ENCODE measurements around the gene OR10V1.

OR10V1 gene, protein sequence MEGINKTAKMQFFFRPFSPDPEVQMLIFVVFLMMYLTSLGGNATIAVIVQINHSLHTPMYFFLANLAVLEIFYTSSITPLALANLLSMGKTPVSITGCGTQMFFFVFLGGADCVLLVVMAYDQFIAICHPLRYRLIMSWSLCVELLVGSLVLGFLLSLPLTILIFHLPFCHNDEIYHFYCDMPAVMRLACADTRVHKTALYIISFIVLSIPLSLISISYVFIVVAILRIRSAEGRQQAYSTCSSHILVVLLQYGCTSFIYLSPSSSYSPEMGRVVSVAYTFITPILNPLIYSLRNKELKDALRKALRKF

DNA sequence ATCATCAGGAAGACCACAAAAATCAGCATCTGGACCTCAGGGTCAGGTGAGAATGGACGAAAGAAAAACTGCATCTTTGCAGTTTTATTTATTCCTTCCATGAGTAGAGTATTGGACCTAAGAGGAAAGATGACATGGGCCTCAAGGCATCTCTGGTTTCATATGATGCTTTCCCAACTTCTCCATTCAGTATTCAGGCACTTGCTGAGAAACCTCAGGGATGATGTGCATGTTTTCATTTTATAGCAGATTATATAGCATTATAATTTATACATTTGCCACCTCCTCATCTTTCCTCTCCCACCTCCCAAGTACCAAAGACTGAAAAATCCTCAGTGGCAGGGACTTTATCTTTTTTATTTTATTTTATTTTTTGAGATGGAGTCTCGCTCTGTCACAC lies at the start of gene OR10V1:
TSS of gene OR10V1 (minus strand) at position 101 of the 400 bp plus-strand sequence. CDS start at position 101, 0 bp downstream.
- DNase-seq (ENCODE audit: low read depth in 2 of 2) = no peak

DNA sequence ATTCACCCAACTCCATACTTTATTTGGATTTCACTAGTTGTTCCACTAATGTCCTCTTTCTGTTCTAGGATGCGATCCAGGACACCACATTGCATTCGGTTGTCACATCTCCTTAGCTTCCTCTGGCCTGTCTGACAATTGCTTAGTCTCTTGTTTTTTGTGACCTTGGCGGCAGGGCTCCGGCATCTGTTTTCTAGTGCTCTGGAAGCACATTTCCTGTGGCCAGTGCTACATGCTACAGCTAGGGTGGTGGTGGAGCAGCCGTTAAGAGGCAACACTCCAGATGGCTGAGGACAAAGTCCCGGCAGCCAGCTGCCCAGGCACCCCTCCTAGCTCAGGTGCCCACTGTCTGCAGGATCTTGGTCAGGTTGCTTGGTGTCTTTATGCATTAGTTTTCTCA lies 48.3 kb upstream of the OR10V1 start:
- no peak for DNase-seq (ENCODE audit: low read depth in 2 of 2)

DNA sequence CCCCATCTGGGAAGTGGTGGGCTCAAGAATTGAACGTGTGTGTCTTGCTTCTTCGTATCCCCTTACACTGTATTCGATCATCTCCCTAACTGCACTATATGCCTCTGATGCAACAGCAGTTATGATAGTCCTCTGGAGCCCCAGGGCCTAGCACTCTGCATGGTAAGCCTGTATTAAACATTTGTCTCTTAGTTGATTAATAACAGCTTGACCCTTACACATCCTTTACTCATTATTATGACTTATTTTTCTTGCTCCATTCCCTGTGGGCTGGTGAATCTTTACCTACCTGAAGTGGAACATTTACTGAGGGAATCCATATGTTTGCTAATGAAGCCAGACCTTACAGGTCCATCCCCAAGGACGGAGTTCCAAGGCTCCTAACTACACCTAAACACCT lies 47.1 kb upstream of the OR10V1 start:
- DNase-seq (ENCODE audit: low read depth in 2 of 2) = no peak

DNA sequence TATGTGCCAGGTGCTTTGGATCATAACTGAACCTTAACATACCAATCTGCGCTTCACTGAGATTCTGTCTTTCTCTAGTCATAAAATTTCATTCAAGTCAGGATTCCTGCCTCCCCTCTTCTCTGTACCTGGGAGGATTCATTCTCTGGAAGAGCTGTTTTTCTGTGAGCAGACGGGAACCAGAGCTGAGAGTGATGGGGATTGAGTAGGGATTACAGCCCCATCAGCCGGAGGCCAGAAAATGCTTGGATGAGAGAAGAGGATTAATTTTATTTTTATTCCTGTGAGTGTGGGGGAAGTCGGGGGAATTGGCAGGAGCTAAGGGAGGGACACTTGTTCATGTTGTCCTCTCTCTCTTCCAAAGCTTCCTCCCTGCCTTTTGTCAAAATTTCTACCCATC lies 46.3 kb upstream of the OR10V1 start:
- no peak for DNase-seq (ENCODE audit: low read depth in 2 of 2)

DNA sequence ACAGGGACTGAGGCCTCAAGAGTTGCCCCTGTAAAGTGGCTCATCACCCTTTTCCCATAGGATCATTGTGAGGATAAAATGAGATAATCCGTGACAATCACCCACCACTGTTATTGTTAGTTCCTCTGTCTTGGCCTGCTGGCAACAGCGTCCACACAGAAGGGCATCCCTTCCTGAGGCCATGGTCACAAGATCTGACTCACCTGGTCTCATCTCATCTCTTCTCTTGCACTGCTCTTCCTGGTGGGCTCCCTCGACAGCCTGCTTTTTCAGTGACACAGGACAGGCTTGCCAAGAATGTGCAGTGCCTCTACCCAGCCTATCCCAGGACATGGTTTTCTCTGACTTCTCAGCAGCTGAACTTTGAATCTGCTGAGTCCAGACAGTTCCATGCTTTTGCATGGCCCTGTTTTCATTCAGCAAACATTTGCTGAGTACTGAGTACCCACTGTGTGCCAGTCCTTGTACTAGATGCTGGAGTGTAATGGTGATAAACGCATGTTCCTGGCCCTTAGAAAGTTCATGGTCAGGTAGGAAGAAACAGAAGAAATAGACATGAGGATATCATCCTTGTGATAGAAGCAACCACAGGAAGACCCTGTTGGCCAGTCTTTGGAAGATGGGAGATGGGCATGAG lies 44.9 kb upstream of the OR10V1 start:
- DNase-seq (ENCODE audit: low read depth in 2 of 2) = no peak

DNA sequence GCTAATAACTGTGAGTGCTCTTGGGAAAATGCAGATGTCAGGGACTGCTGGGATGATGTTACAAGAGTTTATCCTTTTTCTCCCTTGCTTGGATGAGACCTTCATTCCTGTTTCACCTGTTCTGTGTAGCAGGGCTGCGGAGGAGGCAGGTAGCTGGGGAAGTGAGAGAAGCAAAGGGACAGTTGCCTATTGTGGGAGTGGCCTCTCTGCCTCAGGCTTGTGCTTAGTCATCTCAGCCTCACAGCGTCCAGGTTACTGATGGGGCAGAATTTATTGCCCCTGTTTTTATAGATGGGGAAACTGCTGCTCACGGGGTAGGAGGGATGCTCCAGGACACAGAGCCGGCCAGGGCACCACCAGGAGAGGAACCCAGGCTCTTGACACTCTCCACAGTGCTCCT lies 43.2 kb upstream of the OR10V1 start:
- no peak for DNase-seq (ENCODE audit: low read depth in 2 of 2)

DNA sequence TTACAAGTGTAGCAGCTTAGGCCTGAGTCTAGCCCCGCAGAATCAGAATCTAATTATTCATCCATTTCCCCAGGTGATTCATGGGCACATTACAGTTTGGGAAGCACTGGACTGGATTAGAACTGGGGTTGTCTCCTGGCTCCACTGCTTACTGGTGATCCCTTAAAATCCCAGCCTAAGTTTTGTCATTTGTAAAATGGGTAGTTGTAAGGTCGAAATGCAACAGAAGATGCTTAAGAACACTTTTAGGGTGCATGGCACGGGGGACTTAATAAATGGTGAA lies 42.9 kb upstream of the OR10V1 start:
- no peak for DNase-seq (ENCODE audit: low read depth in 2 of 2)

DNA sequence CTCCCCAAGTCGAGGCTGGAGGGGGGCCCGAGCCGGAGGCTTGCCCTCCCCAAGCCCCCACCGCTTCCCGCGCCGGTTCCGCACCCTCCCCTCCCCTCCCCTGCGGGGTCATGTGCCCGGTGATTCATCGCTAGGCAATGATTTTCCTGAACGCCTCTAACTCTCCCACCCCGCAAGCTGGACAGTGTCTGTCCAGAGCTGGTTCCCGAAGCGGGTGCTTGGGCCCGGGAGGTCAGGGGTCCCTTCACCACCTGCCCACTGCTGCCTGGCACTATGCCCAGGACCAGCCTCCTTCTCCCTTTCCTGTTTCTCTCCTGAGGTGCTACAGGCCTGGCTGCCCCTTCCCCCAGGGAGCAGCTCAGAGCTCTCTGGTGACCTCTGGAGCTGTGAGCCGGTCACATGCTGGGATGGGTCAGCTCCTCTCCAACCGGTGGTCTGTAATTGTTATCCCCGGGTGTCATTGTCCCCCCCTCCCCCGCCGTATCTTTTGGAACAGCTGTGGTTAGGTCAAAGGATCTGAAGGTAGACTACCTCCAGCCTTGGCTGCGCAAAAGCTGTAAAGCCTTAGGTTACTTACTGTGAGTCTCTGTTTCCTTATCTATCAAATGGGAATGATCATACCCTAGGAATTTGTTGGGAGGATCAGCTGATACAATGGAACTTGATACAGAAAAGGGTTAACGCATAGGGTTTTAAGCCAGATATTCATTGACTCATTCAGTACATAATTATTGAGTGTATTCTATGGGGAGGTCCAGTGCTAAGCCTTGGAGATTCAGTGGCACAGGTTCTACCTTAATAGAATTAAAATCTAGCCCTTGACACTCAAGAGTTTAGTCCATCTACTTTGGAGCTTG lies 42.3 kb upstream of the OR10V1 start:
- no peak for DNase-seq (ENCODE audit: low read depth in 2 of 2)

DNA sequence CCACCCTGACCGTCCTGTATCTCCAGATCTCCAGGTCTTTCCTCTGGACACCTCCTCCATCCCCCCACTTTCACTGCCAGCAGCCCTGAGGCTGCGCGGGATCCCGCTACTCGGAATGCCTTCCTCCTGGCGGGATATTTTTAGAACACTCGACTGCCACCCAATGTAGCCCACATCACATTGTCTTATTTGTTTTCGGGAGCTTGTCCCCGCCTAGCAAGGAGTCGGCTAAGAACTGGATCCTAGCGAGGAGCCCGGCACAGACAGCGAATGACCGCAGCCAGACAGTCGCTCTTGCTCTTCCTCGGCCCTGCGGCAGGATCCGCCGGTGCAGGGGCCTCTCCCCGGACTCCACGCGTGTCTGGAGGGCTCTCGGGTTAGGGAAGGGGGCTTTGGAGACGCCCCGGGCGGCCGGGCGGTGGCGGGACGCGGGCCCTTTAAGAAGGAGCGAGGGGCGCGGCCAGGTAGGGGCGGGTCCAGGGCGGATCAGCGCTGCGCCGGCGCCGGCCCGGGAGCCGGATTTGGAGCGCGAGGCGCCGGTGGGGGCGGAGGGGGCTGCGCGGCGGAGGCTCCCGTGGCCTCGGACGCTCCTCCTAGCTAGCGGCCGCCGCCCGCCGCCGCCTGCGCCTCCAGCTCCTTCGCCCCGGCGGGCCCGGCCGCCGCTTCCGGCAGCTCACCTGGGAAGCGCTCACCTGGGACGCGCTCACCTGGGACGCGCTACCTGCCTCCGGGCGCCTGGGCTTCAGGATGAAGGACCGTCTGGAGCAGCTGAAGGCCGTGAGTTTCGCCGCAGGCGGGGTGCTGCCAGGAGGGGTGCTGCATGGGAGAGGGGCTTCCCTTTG lies 41.4 kb upstream of the OR10V1 start, which contains the start of gene STX3:
TSS of gene STX3 (plus strand) at position 518 of the 842 bp plus-strand sequence. CDS start at position 748, 230 bp downstream.
- DNase-seq (ENCODE audit: low read depth in 2 of 2) = peak; percentile 46 to 60

DNA sequence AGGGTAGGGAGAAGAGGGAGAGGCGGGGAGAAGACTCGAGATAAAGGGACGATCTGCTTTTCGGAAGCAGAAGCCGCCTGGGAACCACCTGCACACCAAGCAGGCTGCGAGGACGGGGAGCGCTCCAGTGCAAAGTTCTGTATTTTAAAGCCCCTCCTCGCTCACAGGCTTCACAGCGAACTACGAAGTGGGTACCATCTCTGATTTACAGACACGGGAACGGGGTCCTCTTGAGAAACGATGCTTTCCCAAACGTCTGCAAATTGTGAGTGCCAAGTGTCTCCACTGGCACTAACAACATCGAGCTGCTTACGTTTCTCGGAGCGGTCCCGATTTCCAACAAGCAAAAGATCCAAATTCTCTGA lies 40.8 kb upstream of the OR10V1 start:
- no peak for DNase-seq (ENCODE audit: low read depth in 2 of 2)

DNA sequence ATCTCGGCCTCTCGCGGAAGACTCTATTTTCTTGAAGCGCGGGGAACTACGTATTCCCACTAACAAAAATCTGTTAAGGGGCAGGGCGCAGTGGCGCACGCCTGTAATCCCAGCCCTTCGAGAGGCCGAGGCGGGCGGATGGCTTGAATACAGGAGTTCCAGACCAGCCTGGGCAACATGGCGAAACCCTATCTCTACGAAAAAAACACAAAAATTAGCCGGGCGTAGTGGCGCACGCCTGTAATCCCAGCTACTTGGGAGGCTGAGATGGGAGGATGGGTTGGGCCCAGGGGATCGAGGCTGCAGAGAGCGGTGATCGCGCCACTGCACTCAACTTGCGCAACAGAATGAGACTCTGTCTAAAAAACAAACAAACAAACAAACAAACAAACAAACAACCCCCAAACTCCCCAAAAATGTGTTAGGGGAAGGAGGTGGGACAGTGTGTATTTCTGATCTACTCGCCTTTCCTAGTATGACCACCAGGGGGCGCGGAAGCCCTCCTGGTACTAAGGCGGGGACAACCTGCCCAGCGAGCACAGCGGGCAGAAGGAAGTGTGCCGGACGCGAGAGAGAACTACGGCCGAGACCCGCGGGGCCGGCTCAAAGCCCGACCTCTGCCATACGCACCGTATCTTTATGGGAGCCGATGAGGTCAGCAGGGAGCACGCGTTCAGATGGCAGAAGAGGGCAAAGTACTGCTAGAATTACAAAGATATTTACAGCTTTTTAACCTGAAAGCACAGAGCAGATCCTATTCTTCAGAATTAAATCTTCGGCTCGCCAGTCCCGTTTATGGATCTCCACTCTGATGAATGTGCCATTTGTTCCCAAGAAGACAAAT lies 40.2 kb upstream of the OR10V1 start:
- peak; percentile 78 to 80 for DNase-seq (ENCODE audit: low read depth in 2 of 2)

DNA sequence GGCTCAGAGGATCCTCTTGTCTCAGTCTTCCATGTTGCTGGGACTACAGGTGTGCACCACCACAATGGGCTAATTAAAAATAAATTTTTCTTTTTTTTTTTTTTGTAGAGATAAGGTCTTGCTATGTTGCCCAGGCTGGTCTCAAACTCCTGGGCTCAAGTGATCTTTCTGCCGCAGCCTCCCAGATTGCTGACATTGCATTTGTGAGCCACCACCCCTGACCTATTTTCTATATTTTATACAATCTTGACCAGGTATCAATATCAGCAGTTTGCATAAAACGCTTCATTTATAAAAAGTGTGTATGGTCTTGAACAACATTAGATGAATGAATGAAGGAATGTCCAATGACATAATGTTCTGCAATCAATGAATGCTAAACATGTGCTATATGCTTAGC lies 32.5 kb upstream of the OR10V1 start:
- no peak for DNase-seq (ENCODE audit: low read depth in 2 of 2)

DNA sequence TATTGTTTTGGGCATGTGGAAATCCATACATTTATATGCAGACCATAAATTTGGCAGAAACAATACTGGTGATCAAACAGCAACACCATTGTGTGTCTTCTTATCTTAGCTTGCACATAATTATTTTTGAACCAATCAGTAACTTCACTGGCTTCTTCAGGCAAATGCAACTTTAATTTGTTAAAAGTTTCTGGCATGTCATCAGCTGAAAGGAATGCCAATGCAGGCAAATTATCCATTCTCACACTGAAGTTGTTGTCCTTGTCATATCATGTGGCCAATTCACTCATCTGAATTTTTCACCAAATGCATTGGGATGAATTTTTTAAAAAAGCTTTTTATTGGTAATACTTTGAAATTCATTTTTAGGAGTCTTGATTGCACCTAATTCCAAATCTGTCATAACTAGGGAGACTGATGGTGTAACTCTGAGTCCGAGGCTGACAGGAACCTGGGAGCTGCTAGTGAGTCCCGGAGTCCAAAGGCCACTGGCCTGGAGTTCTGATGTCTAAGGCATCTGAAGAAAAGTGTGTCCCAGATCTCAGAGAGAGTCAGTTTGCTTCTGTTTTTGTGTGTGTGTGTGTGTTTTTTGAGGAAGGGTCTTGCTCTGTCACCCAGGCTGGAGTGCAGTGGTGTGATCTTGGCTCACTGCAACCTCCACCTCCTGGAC lies 17.4 kb upstream of the OR10V1 start:
- DNase-seq (ENCODE audit: low read depth in 2 of 2) = no peak

DNA sequence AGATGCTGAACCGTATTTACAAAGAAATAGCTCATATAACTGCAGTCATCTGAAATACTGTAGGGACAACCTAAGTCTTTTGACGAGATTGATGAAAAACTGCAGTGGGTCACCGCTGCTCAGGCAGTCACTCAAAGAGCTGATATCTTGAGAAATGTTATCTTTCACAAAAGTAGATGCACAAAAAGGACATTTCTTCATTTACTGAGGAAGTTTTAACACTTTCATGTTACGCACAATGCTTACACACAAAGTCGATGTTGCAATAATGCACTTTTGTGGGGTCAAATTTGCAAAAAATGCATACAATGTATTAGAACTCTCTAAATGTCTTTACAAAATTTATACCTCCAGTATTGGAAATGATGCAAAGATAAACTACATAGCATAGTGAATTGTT lies 16.2 kb upstream of the OR10V1 start:
- DNase-seq (ENCODE audit: low read depth in 2 of 2) = no peak

DNA sequence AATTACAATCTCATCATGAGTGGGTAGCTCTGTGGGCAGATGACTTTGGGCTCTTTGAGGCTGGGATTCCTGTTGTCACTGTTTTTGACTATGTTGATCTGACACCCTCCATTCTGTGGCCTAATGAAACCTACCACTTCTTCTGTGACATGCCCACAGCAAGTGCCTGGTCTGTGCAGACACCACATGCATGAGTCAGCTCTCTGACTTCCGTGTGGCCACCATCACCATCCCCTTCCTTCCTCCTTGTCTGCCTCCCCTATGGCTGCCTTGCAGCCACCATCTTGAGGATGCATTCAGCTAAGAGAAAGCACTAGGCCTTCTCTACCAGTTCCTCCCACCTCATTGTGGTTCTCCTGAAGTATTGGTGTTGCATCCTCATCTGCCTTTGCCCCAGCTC lies 15.3 kb upstream of the OR10V1 start:
- DNase-seq (ENCODE audit: low read depth in 2 of 2) = no peak

DNA sequence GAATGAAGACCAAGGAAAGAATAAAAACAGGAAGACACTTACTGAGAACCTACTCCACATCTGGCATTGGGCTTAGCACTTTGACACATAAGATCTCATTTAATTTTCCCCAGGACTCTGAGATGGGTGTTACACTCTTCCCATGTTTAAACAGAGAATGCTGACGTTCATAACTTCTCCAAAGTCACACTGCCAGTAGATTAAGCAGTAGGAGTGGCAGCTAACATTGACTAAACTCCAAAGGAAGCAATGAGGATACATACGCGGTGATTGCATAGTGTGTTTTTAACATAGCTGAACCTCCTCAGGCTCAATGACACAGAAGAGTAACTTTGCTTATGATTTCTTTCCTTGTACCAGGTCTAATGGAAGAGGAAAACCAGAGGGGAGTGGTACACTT lies 14.5 kb upstream of the OR10V1 start:
- DNase-seq (ENCODE audit: low read depth in 2 of 2) = no peak

DNA sequence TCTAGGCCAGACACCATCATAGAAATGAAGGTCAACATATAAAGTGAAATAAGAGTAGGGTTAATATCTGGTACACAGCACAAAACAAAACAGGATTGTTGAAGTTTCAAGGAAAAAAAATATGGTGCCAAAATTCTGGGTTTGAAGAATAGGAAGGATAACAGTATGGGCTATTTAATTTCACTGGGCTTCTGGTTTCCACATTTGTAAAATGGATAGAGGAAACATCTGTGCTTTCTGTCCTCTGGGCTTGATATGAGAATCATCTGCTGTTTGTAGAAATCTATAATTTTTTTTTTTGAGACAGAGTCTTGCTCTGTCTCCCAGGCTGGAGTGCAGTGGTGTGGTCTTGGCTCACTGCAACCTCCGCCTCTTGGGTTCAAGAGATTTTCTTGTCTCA lies 13.8 kb upstream of the OR10V1 start:
- no peak for DNase-seq (ENCODE audit: low read depth in 2 of 2)

DNA sequence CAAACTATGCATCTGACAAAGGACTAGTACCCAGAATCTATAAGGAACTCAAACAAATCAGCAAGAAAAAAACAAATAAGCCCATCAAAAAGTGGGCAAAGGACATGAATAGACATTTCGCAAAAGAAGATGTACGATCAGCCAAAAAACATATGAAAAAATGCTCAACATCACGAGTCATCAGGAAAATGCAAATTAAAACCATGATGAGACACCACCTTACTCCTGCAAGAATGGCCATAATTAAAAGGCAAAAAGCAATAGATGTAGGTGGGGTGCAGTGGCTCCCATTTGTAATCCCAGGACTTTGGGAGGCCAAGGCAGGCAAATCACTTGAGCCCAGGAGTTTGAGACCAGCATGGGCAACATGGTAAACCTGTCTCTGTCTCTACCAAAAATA lies 10.4 kb upstream of the OR10V1 start:
- DNase-seq (ENCODE audit: low read depth in 2 of 2) = no peak

DNA sequence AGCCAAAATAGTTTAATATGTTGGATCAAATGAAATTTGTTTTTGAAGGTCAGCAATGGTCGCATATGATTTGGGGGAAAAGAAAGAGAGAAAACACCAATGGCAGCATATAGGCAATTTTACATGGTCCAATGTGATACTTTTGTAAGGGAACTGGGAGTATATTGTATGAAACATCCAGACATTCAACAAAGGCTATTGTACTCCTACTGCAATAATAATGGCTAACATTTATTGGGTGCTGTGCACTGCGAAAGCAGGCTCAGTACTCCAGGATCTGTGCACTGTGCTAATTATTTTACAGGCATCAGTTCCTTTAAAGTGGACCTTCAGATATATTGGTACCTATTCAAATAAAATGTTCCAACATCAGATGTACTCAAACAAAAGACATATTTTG lies 5.9 kb upstream of the OR10V1 start:
- DNase-seq (ENCODE audit: low read depth in 2 of 2) = no peak

DNA sequence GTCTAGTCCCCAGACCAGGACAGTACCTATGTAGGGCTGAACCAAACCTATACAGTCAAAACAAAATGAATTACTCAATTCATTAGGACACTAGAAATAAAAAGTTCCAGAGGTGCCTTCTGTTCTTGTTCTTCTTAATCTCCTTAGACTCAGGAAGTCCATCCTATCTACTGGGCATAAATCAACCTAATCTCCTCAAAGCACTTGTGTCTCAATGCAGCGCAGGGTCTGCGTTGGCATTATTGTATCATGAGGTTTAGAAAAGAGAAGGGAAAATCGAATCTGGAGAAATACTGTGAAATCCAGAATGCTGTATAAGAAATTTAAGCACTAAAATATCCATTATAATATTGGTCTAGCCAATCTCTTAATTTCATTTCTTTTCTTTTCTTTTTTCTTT lies 2.4 kb upstream of the OR10V1 start:
- DNase-seq (ENCODE audit: low read depth in 2 of 2) = no peak

Data from stimulated activated CD4-positive, alpha-beta T cell treated with anti-CD3 and anti-CD28 coated beads, Interleukin-4, amount 100 ng/mL, for 48 hours (primary cell).